Retinal pigment epithelial cell (primary cell): ENCODE measurements around the gene B3GALNT2.

Source experiments
- DNase-seq: peaks from one replicate; pipeline ENCODE4 v3.0.0-alpha.2; 2010; ENCODE audit warnings: low read depth
- H3K4me3 ChIP-seq: 2 replicates; pipeline ENCODE4 v1.5.1; 2011; ENCODE audit warnings: mild to moderate bottlenecking, low read length, control low read depth, moderate library complexity
- CTCF ChIP-seq: conservative IDR thresholded peaks from 2 replicates; pipeline ENCODE4 v1.5.1; 2011; ENCODE audit warnings: low read depth, low read length, control low read depth, inconsistent platforms

B3GALNT2 gene

GRCh38 chr1:235409042-235409820 is 95.0 kb downstream of the B3GALNT2 start:
- no peak for DNase-seq
- no peak overlapping the region for H3K4me3 ChIP-seq
- TF ChIP-seq CTCF = no peak

GRCh38 chr1:235408503-235408960 is 95.7 kb downstream of the B3GALNT2 start:
- DNase-seq = no peak
- H3K4me3 ChIP-seq = no peak overlapping the region
- no peak for TF ChIP-seq CTCF

- DNase-seq = no peak
- TF ChIP-seq CTCF = no peak
Observed at GRCh38 chr1:235407419-235407818, 96.8 kb downstream of the B3GALNT2 start.

GRCh38 chr1:235404190-235404589 is 100.1 kb downstream of the B3GALNT2 start:
- DNase-seq = peak; percentile 96
- no peak overlapping the region for H3K4me3 ChIP-seq
- no peak for TF ChIP-seq CTCF

More at GRCh38 chr1:235407419-235407818, 96.8 kb downstream of the B3GALNT2 start:
- no peak overlapping the region for H3K4me3 ChIP-seq

GRCh38 chr1:235403593-235403992 is 100.7 kb downstream of the B3GALNT2 start:
- no peak for DNase-seq
- H3K4me3 ChIP-seq = no peak overlapping the region
- TF ChIP-seq CTCF = no peak

GRCh38 chr1:235402457-235403200 is 101.6 kb downstream of the B3GALNT2 start:
- DNase-seq = peak; percentile 46
- TF ChIP-seq CTCF = no peak

GRCh38 chr1:235401251-235401650 is 103.0 kb downstream of the B3GALNT2 start:
- no peak for DNase-seq
- no peak overlapping the region for H3K4me3 ChIP-seq
- no peak for TF ChIP-seq CTCF

More at GRCh38 chr1:235402457-235403200, 101.6 kb downstream of the B3GALNT2 start:
- no peak overlapping the region for H3K4me3 ChIP-seq
